IMR-90 (cell line): Measurements from ENCODE around the gene ZNF738. TPM values are rescaled to one million over a fixed set of nuclear protein-coding genes. Genes with fewer than 3 reads are reported as not detected.
"Not testable (repeated sequence)": the region's sequence is repeated elsewhere in the genome, so short reads cannot be mapped to it uniquely, and the experiment has no call there.

Experiments used
- ATAC-seq: fragments of 200-7000 bp; cut with Tn5 transposase; 2 replicates; pipeline ENCODE4 v1.9.1; 2020; ENCODE audit warnings: low read depth, mild to moderate bottlenecking, moderate library complexity
- BruUV-seq: library from RNA; stranded (reverse); fragments of 400-500 nt; replicated peaks from 2 replicates; lab custom pipeline; 2021; lab: Mats Ljungman, UMichigan
- CTCF ChIA-PET: fragments of 300-600 bp; formaldehyde crosslinking; extraction: SDS; loops from one replicate; lab custom pipeline; 2021; ENCODE audit warnings: antibody characterized with exemption; lab: Yijun Ruan, JAX
- POLR2A ChIA-PET: fragments of 300-600 bp; sonication (Branson Sonifier 250); formaldehyde crosslinking; loops from one replicate; lab custom pipeline; 2022; ENCODE audit warnings: antibody characterized with exemption; ENCODE audit not compliant: unreplicated experiment; lab: Charles Lee
- DNase-seq: peaks from one replicate; pipeline ENCODE4 v3.0.0; 2013
- H2AFZ ChIP-seq: replicated peaks from 2 replicates; pipeline ENCODE3; 2013; ENCODE audit warnings: low read length, mild to moderate bottlenecking; ENCODE audit not compliant: poor library complexity
- H2AK5ac ChIP-seq: 2 replicates; pipeline ENCODE4 v1.6.1; 2013; ENCODE audit warnings: low read depth, low read length, inconsistent platforms
- H2AK9ac ChIP-seq: replicated peaks from 2 replicates; pipeline ENCODE3; 2013; ENCODE audit warnings: mild to moderate bottlenecking, low read depth, low read length, moderate library complexity; ENCODE audit not compliant: poor library complexity
- H2BK120ac ChIP-seq: 2 replicates; pipeline ENCODE4 v1.6.1; 2013; ENCODE audit warnings: low read depth, low read length, inconsistent platforms
- H2BK15ac ChIP-seq: 3 replicates; pipeline ENCODE4 v1.6.1; 2013; ENCODE audit warnings: low read depth, low read length, inconsistent platforms
- H2BK20ac ChIP-seq: 2 replicates; pipeline ENCODE4 v1.6.1; 2013; ENCODE audit warnings: low read depth, mild to moderate bottlenecking, inconsistent platforms, low read length, moderate library complexity
- H2BK5ac ChIP-seq: 2 replicates; pipeline ENCODE4 v1.6.1; 2013; ENCODE audit warnings: mild to moderate bottlenecking, low read depth, low read length, inconsistent platforms; ENCODE audit not compliant: poor library complexity, severe bottlenecking
- H3K14ac ChIP-seq: replicated peaks from 2 replicates; pipeline ENCODE4 v1.6.1; 2013; ENCODE audit warnings: low read depth, low read length, inconsistent platforms
- H3K18ac ChIP-seq: 2 replicates; pipeline ENCODE4 v1.6.1; 2013; ENCODE audit warnings: low read depth, low read length, control low read depth
- H3K23ac ChIP-seq: 2 replicates; pipeline ENCODE4 v1.6.1; 2013; ENCODE audit warnings: low read depth, low read length, inconsistent platforms
- H3K27ac ChIP-seq: 2 replicates; pipeline ENCODE4 v1.5.1; 2013; ENCODE audit warnings: mild to moderate bottlenecking, control low read depth, low read length; ENCODE audit not compliant: insufficient read depth
- H3K27me3 ChIP-seq: 2 replicates; pipeline ENCODE4 v1.6.1; 2013; ENCODE audit warnings: low read length; ENCODE audit not compliant: control insufficient read depth, insufficient read depth
- H3K36me3 ChIP-seq: 2 replicates; pipeline ENCODE4 v1.6.1; 2013; ENCODE audit warnings: low read length, mixed read lengths; ENCODE audit not compliant: control insufficient read depth, insufficient read depth
- H3K4ac ChIP-seq: 2 replicates; pipeline ENCODE4 v1.6.1; 2013; ENCODE audit warnings: low read depth, low read length, inconsistent platforms
- H3K4me1 ChIP-seq: 2 replicates; pipeline ENCODE4 v1.6.1; 2013; ENCODE audit warnings: low read length, mixed read lengths; ENCODE audit not compliant: control insufficient read depth, insufficient read depth
- H3K4me2 ChIP-seq: 2 replicates; pipeline ENCODE4 v1.6.1; 2013; ENCODE audit warnings: low read depth, mild to moderate bottlenecking, control low read depth, low read length, moderate library complexity
- H3K4me3 ChIP-seq: 2 replicates; pipeline ENCODE4 v1.5.1; 2013; ENCODE audit warnings: low read depth, mild to moderate bottlenecking, control low read depth, low read length, moderate library complexity; ENCODE audit not compliant: insufficient read depth
- H3K56ac ChIP-seq: 2 replicates; pipeline ENCODE4 v1.6.1; 2013; ENCODE audit warnings: low read length, inconsistent platforms; ENCODE audit not compliant: insufficient read depth; ENCODE audit errors: extremely low read depth
- H3K79me1 ChIP-seq, 2 experiments: 2 replicates each; pipeline ENCODE4 v1.6.1; 2013; ENCODE audit warnings: low read length in 2 of 2, inconsistent platforms in 1 of 2, low read depth in 1 of 2
- H3K9ac ChIP-seq: 2 replicates; pipeline ENCODE4 v1.6.1; 2013; ENCODE audit warnings: low read depth, low read length, control low read depth
- H3K9me1 ChIP-seq: 2 replicates; pipeline ENCODE4 v1.6.1; 2013; ENCODE audit warnings: low read length, inconsistent platforms; ENCODE audit not compliant: insufficient read depth
- H3K9me3 ChIP-seq: 2 replicates; pipeline ENCODE4 v1.6.1; 2013; ENCODE audit warnings: low read length; ENCODE audit not compliant: control insufficient read depth, insufficient read depth
- H4K20me1 ChIP-seq: 2 replicates; pipeline ENCODE4 v1.6.1; 2013; ENCODE audit warnings: low read length, inconsistent platforms; ENCODE audit not compliant: insufficient read depth
- H4K5ac ChIP-seq: 2 replicates; pipeline ENCODE4 v1.6.1; 2013; ENCODE audit warnings: mild to moderate bottlenecking, low read depth, low read length, control low read depth
- H4K8ac ChIP-seq, 2 experiments: 2 replicates each; pipeline ENCODE4 v1.6.1; 2013; ENCODE audit warnings: low read depth in 2 of 2, low read length in 2 of 2, control low read depth in 1 of 2, inconsistent platforms in 1 of 2
- H4K91ac ChIP-seq: 2 replicates; pipeline ENCODE4 v1.6.1; 2013; ENCODE audit warnings: low read depth, low read length, inconsistent platforms; ENCODE audit not compliant: insufficient read depth
- WGBS, 2 experiments: methylation state at CpG; one replicate each; pipeline versions ENCODE4 v1.1.5 to v1.1.7; 2013; ENCODE audit warnings: missing lambda C conversion rate in 2 of 2; ENCODE audit not compliant: insufficient read length in 1 of 2; ENCODE audit errors: extremely low coverage in 2 of 2; 5-methylcytosine and 5-hydroxymethylcytosine counted together
- dilution Hi-C: fragments of 300-500 bp; cut with HindIII; formaldehyde crosslinking; loops from one replicate; pipeline ENCODE4 v1.14.3; 2018; ENCODE audit warnings: low sequenced_read_pairs; ENCODE audit not compliant: unreplicated experiment
- in situ Hi-C: fragments of 300-500 bp; cut with MboI; formaldehyde crosslinking; loops from 3 replicates; pipeline ENCODE4 v1.14.3; 2019; ENCODE audit warnings: low sequenced_read_pairs, inconsistent platforms, mixed read lengths
- intact Hi-C: fragments of 100-400 bp; cut with micrococcal nuclease; formaldehyde crosslinking; loops from 2 replicates; pipeline ENCODE4 v1.10.0; 2022
- polyA plus RNA-seq, 3 experiments: library from polyadenylated mRNA; depleted of rRNA; stranded (reverse); fragments of >200 nt; gene quantifications; 2 replicates each; pipeline ENCODE4 v1.2.3, GENCODE V29; 2012; ENCODE audit warnings: low replicate concordance in 1 of 3
- total RNA-seq: library from RNA; depleted of rRNA; stranded (reverse); fragments of >200 nt; gene quantifications from 2 replicates; pipeline ENCODE4 v1.2.3, GENCODE V29; 2012

ZNF738 gene
- total and polyA plus RNA-seq, 2 of the 4 experiments (the other 2 are of a cell fraction), result 2.7 to 7.3 TPM

DNA sequence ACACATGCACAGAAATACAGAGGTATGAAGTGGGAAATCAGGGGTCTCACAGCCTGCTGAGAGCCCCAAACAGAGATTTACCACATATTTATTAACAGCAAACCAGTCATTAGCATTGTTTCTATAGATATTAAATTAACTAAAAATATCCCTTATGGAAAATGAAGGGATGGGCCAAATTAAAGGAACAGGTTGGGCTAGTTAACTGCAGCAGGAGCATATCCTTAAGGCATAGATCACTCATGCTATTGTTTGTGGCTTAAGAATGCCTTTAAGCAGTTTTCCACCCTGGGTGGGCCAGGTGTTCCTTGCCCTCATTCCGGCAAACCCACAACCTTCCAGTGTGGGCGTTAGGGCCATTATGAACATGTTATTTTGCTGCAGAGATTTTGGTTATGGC is 14.0 kb upstream of the ZNF738 start:
- H3K79me1 ChIP-seq, H2BK120ac ChIP-seq, H3K4me3 ChIP-seq, H4K8ac ChIP-seq, CTCF ChIA-PET, H3K27ac ChIP-seq, H3K27me3 ChIP-seq, H2AK5ac ChIP-seq, H3K9ac ChIP-seq, H4K91ac ChIP-seq, H2AK9ac ChIP-seq, ATAC-seq, H3K36me3 ChIP-seq, H3K14ac ChIP-seq, POLR2A ChIA-PET, H3K4me1 ChIP-seq, H3K18ac ChIP-seq, H3K9me3 ChIP-seq, DNase-seq, H2BK20ac ChIP-seq, H3K9me1 ChIP-seq, in situ Hi-C loops, H2BK15ac ChIP-seq, intact Hi-C loops, H4K20me1 ChIP-seq, H3K4me2 ChIP-seq, H3K56ac ChIP-seq, H3K23ac ChIP-seq, BruUV-seq, dilution Hi-C loops, H4K5ac ChIP-seq, H3K4ac ChIP-seq, H2AFZ ChIP-seq, H2BK5ac ChIP-seq: not testable (repeated sequence)
- WGBS, 2 experiments, result no CpG with 5 or more reads among the region's 2 CpGs
